Ovary (tissue), 3 donors: ENCODE data around the gene MFAP5.

Experiments used
- CTCF ChIP-seq, 3 donors: fragments of 450-650 bp in 2 of 3; fragments of 200-600 bp in 1 of 3; IDR thresholded peaks; one replicate each; pipeline versions ENCODE4 v1.5.1 to v1.8.0; 2016 to 2022; ENCODE audit warnings: antibody characterized with exemption in 3 of 3, mild to moderate bottlenecking in 1 of 3
- EP300 ChIP-seq: sonication (generic); formaldehyde crosslinking; IDR thresholded peaks from one replicate; pipeline ENCODE4 v1.6.1; 2017; ENCODE audit warnings: antibody characterized with exemption
- POLR2A ChIP-seq: fragments of 450-650 bp; IDR thresholded peaks from one replicate; pipeline ENCODE4 v1.6.1; 2017; ENCODE audit warnings: antibody characterized with exemption, mild to moderate bottlenecking, moderate library complexity
- donor health status: DM: no; HTN: no; CAD: no.

GRCh38 chr12:8680533-8680932, 17.9 kb upstream of the MFAP5 start:
- TF ChIP-seq CTCF (IDR thresholded peaks at IDR 0.05), result no peak
- TF ChIP-seq POLR2A, result no peak
- no peak for TF ChIP-seq EP300
